Osteoblast (primary cell): ENCODE measurements around the gene OPCML. TPM values are rescaled to one million over a fixed set of nuclear protein-coding genes. Genes with fewer than 3 reads are reported as not detected.

Source experiments
- DNase-seq: peaks from one replicate; pipeline ENCODE4 v3.0.0; 2011; ENCODE audit warnings: low spot score, mixed read lengths; ENCODE audit not compliant: insufficient read length; ENCODE audit errors: missing footprints
- H2AFZ ChIP-seq: 2 replicates; pipeline ENCODE4 v1.6.0; 2011; ENCODE audit warnings: mild to moderate bottlenecking, low read length
- H3K27ac ChIP-seq: 2 replicates; pipeline ENCODE4 v1.5.1; 2011; ENCODE audit warnings: mild to moderate bottlenecking, low read depth, low read length, moderate library complexity
- H3K27me3 ChIP-seq: 2 replicates; pipeline ENCODE4 v1.6.0; 2012; ENCODE audit warnings: mild to moderate bottlenecking, control low read depth, inconsistent platforms, low read length, moderate library complexity; ENCODE audit not compliant: insufficient read depth
- H3K36me3 ChIP-seq: 2 replicates; pipeline ENCODE4 v1.5.1; 2011; ENCODE audit warnings: mild to moderate bottlenecking, low read length, control low read depth, moderate library complexity; ENCODE audit not compliant: insufficient read depth
- H3K4me1 ChIP-seq: 2 replicates; pipeline ENCODE4 v1.5.1; 2011; ENCODE audit warnings: mild to moderate bottlenecking, low read length, control low read depth, moderate library complexity; ENCODE audit not compliant: insufficient read depth
- H3K4me2 ChIP-seq: 2 replicates; pipeline ENCODE4 v1.6.0; 2011; ENCODE audit warnings: mild to moderate bottlenecking, low read length; ENCODE audit not compliant: insufficient read depth
- H3K4me3 ChIP-seq: fragments of 200-600 bp; sonication (generic); 3 replicates; pipeline ENCODE4 v1.5.1; 2012; ENCODE audit warnings: mild to moderate bottlenecking, low read length, inconsistent platforms; ENCODE audit not compliant: insufficient read depth
- H3K79me2 ChIP-seq: 2 replicates; pipeline ENCODE4 v1.6.0; 2012; ENCODE audit warnings: mild to moderate bottlenecking, low read length, control low read depth, inconsistent platforms; ENCODE audit not compliant: insufficient read depth
- H3K9me3 ChIP-seq: 2 replicates; pipeline ENCODE4 v1.5.1; 2011; ENCODE audit warnings: low read depth, low read length, control low read depth
- H4K20me1 ChIP-seq: 2 replicates; pipeline ENCODE4 v1.6.0; 2012; ENCODE audit warnings: mild to moderate bottlenecking, low read length, control low read depth; ENCODE audit not compliant: insufficient read depth
- CTCF ChIP-seq: IDR thresholded peaks from 2 replicates; pipeline ENCODE4 v1.5.1; 2011; ENCODE audit warnings: mild to moderate bottlenecking, low read depth, low read length, moderate library complexity; ENCODE audit errors: extremely low read depth
- total RNA-seq: library from RNA; depleted of rRNA; stranded (reverse); fragments of >200 nt; gene quantifications from 2 replicates; pipeline ENCODE4 v1.2.3, GENCODE V29; 2012

Gene OPCML
- total RNA-seq, 1 donor: 0.36 TPM

GRCh38 chr11:132564091-132564885 lies 968.0 kb downstream of the OPCML start:
- Histone ChIP-seq H3K4me2 (no peak overlapping the region), H2AFZ (no peak overlapping the region), H3K79me2 (no peaks in the 10 kb centered on the region), H3K27me3 (no peaks in the 10 kb centered on the region), H3K4me3 (no peak overlapping the region), H4K20me1 (no peaks in the 10 kb centered on the region), H3K36me3 (no peaks in the 10 kb centered on the region), H3K4me1 (no peaks in the 10 kb centered on the region), H3K27ac (no peak overlapping the region), H3K9me3 (no peaks in the 10 kb centered on the region)
- no peak for TF ChIP-seq CTCF
- DNase-seq: no peak

- Histone ChIP-seq H4K20me1 (no peaks in the 10 kb centered on the region), H3K27ac (no peak overlapping the region), H3K79me2 (no peaks in the 10 kb centered on the region), H3K4me3 (no peak overlapping the region), H3K4me2 (no peak overlapping the region), H3K27me3 (no peaks in the 10 kb centered on the region), H3K9me3 (no peaks in the 10 kb centered on the region), H3K4me1 (no peaks in the 10 kb centered on the region), H3K36me3 (no peaks in the 10 kb centered on the region), H2AFZ (no peak overlapping the region)
- no peak for DNase-seq
- TF ChIP-seq CTCF: no peak
Measured at GRCh38 chr11:132563050-132563449, 969.3 kb downstream of the OPCML start.

- no peak for DNase-seq
- H3K36me3 ChIP-seq: no peaks in the 10 kb centered on the region
- no peaks in the 10 kb centered on the region for H4K20me1 ChIP-seq
- no peak overlapping the region for H2AFZ ChIP-seq
- no peak overlapping the region for H3K4me2 ChIP-seq
- no peaks in the 10 kb centered on the region for H3K79me2 ChIP-seq
- no peaks in the 10 kb centered on the region for H3K9me3 ChIP-seq
- no peaks in the 10 kb centered on the region for H3K27me3 ChIP-seq
- H3K4me1 ChIP-seq: no peaks in the 10 kb centered on the region
- no peak overlapping the region for H3K27ac ChIP-seq
- no peak overlapping the region for H3K4me3 ChIP-seq
- TF ChIP-seq CTCF: no peak
Measured at GRCh38 chr11:132561937-132562336, 970.4 kb downstream of the OPCML start.

- H3K27me3 ChIP-seq: no peaks in the 10 kb centered on the region
- H3K9me3 ChIP-seq: no peaks in the 10 kb centered on the region
- DNase-seq: no peak
Measured at GRCh38 chr11:132559331-132560036, 972.8 kb downstream of the OPCML start.

More at GRCh38 chr11:132559331-132560036, 972.8 kb downstream of the OPCML start:
- Histone ChIP-seq H3K79me2 (no peaks in the 10 kb centered on the region), H3K36me3 (no peaks in the 10 kb centered on the region), H3K4me1 (no peaks in the 10 kb centered on the region), H3K4me2 (no peak overlapping the region), H2AFZ (no peak overlapping the region), H4K20me1 (no peaks in the 10 kb centered on the region), H3K4me3 (no peak overlapping the region), H3K27ac (no peak overlapping the region)
- TF ChIP-seq CTCF: peak; percentile 23
